Left forelimb (tissue), 1 donor: ENCODE data around the gene GRK1.

Source experiments
- DNase-seq: peaks from one replicate; pipeline ENCODE4 v3.0.0-alpha.2; 2018; ENCODE audit warnings: low spot score

The GRK1 gene

DNA sequence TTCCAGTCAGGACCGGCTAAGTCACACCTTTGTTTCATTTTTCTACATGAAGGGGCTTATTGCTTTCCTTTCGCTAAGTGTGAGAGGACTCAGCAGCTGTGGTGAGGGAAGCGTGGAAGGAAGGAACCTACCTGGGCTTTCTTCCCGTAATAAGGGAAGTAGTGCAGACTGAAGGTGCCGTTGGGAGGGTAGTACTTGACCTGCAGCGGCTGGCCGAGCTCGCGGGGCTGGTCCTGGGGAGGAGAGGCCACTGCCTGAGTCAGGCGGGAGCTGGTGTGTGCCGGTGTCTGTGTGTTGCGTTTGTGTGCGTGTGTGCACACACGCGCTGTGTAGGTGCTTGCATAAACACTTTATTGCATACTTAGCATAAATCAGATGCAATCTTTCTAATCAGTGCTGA lies 16.7 kb upstream of the GRK1 start:
- peak; percentile 28 for DNase-seq

- DNase-seq = peak; percentile 17
Observed at GRCh38 chr13:113650731-113651148, 16.3 kb upstream of the GRK1 start.

- peak; percentile 52 for DNase-seq
Observed at GRCh38 chr13:113651511-113652403, 15.3 kb upstream of the GRK1 start.

DNA sequence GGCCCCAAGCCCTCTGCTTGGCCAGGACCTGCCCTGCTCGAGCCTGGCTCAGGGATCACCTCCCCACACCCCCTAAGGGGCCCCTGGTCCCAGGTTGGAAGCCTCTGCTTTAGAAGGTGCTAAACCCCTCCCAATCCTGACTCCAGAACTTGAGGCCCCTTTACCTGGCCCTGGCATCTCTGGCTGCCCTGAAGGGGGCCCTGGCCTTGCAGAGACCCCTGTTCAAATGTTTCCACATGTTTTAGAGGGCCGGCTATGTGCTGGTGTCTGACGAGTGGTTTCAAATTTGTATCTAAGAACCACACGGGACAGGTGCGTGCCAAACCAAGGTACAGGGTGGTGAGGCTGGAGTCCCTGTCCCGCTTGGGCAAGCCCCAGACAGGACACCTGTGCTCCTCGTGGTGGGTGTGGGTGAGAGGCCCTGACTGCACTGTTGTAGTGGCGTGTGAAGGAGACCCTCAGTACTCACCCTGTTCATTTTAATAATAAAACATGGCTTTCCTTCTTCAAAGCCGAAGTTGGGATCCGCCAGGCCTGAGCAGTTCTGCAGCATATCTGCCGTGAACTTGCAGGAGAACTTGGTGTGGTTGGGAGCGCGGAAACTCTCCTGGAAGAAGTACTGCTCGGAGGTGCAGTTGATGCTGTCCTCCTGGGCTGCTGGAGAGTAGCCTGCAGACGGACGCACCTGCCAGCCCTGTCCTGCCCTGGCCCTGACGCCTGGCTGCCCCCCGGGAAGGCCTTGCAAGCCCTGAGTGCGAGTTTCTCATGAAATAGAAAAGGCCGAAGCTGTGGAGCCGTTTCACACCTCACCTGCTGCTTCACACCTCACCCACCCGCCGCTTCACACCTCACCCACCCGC lies 14.4 kb upstream of the GRK1 start:
- DNase-seq = peak; percentile 26

DNA sequence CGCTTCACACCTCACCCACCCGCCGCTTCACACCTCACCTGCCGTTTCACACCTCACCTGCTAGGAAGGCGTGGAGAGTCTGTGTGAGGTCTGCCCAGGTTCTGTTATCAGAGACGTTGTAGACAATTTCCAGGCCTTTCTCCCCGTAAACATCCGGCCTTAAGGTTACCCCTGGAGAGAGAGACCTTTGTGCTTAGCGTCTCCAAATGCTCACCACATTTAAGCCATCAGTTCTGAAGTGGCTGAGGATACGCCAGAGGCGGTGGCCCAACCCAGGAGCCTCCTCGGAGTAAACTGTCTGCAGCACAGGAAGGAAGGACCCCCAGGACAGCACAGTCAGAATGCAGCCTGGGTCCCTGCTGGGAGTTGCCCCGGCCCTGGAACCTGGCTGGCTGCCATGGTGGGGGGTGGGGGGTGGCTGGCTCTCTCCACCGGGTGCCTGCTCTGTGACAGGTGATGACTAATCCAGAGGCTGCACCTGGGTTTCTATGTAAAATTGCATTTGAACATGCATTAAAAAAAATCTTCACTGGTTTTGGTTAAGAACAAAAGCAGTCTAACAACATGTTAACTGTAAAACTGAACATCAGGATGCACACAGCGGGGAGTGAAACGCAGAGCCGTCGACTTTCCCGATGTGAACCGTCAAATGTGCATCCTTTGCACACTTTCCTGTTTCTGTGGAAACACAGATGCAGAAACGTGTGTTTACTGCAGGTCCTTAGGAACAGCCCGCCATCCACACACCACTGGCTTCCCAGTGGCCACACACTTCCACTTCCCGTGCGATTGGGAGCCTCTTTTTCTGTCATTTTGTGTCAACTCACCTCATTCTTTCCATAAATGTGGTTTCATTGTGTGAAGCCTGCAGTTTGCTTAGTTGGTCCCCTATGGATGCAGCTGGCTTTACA lies 13.5 kb upstream of the GRK1 start:
- peak; percentile 53 for DNase-seq

DNA sequence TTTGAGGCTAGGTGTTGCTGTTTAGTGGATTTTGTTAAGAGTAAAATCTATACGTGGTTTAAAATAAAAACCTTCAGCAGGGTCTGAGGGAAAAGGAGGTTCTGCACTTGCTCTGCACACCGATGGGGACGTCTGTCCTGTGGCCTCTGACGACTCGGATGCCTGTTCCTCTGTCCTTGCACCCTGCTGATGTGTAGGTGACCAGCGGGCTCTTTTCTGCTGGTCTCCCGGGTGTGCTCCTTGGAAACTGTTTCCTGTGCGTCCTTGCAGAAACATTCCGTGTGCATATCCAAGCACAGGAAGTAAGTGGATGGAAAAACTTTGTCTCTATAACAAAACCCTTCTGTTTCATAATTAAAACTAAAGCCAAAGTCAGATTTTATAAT lies 12.9 kb upstream of the GRK1 start:
- peak; percentile 41 for DNase-seq

DNA sequence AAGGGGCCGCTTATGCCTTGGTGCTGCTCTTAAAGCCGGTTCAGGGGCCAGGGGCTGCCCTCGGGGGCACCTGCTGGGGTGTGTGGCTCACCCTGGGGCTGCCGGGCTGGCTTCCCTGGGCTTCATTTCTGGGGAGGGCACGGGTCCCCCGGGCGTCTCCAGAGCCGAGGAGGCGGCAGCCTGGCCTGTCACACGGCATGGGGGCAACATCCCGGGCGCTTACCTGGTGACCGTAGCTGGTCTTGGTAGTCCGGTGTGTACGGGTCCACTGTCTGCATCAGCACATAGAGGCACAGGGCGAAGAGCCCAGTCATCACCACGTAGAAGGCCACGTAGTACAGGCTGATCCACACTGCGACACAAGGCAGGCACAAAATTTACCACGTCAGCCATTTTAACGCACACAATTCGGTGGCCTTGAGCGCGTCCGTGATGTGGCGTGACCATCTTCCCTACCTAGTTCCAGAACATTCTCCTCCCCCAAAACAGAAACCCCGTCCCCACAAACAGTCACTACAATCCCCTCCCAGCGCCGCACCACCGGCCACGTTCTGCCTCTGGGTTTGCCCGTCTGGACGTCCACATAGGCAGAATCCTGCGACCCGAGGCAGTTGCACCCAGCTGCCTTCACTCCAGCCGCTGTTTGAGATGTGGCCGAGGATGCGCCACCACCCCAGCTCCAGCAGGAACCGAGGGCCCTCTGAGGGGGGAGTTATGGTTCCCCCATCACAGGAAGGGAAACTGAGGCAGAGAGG lies 12.3 kb upstream of the GRK1 start:
- DNase-seq = peak; percentile 57

DNA sequence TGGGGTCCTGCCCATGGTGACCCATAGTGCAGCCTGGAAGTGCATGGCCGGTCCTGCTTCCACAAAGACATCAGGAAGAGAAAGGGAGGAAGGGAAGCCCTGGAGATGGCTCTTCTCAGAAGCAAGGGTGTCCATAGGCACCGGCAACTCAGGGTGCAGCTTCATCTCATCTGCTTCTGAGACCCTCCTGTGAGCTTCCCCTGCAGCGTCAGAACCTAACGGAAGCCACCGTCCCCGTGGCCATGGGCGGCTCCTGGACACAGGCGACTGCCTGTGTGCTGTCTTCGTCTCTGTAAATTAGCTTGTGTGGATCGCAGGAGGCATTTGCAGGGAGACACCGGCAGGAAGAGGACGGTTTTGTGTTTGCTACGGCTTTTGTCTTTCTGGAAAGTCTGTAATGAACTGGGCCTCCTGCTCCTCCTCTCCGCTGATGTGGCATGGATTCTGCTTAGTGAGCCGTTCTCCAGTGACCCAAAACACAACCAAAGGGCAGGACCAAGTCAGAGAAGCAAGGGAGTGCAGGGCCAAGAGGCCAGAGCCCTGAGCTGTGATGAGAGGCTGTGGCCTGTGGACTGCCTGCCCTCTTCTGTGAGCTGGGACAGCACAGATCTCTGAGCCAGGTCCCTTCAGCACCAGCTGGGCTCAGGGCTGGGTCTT lies 11.5 kb upstream of the GRK1 start:
- peak; percentile 59 for DNase-seq

DNA sequence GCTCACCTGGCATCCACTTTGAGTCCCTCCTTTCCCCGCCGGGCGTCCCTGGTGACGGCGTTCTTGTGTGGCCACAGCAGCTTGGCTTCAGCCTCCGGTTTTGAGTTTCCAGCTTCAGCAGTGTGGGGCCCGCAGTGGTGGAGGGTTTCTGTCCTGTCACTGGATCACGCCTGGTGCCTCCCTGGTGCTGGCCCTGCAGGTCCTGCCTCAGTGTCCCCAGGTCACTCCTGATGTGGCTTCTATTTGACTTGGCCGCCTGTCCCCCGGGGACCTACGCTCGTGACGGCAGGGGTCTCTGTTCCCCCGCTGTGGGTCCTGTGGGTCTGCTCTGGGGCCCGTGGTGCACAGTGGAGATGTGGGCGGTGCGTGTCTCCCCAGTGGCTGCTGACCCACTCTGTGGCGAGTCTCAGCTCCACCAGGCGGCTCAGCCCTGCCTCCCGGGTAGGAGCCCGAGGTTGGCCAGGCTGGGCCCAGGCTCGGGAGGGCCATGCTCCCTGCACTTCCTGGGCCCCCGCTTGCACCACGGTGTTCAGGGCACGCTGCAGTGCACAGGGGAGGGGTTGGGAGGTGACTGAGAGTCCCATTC lies 10.9 kb upstream of the GRK1 start:
- DNase-seq = peak; percentile 63

DNA sequence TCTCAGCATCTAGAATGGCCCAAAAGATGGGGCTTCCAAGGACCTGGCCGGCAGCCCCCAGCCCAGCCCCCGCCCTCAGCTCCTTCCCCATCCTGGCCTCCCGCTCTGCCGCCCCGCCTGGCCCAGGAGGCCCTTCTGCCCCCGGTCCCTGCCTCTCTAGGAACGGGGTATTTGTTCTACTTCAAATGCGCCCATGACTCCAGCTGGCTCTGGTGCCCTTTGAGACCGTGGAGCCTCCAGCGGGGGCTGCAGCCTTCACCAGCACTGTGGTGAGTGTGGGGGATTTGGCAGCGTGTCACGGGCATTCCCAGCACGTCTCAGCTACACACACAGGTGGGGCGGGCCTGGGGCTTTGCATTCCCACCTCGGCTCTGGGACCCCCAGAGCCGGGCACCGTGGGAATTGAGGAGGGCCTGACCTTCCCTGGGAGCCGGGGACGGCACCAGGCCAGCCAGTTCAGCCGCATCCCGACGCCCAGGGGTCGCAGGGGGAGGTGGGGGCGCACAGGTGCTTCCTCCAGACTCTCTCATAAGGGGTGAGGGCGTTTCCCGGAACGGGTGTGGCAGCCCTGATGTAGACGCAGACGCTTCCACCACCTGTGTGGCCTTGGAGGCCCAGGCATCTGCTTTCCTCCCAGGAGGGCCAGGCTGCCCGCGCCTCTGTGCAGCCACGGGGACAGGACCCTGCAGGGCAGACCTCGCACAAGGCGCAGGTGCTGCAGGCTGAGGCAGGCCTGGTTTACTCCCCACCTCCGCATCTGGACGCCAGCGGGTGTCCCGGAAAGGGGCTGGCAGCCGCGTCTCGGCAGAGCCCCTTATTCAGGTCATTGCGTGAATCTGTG lies 10.0 kb upstream of the GRK1 start:
- peak; percentile 54 for DNase-seq

DNA sequence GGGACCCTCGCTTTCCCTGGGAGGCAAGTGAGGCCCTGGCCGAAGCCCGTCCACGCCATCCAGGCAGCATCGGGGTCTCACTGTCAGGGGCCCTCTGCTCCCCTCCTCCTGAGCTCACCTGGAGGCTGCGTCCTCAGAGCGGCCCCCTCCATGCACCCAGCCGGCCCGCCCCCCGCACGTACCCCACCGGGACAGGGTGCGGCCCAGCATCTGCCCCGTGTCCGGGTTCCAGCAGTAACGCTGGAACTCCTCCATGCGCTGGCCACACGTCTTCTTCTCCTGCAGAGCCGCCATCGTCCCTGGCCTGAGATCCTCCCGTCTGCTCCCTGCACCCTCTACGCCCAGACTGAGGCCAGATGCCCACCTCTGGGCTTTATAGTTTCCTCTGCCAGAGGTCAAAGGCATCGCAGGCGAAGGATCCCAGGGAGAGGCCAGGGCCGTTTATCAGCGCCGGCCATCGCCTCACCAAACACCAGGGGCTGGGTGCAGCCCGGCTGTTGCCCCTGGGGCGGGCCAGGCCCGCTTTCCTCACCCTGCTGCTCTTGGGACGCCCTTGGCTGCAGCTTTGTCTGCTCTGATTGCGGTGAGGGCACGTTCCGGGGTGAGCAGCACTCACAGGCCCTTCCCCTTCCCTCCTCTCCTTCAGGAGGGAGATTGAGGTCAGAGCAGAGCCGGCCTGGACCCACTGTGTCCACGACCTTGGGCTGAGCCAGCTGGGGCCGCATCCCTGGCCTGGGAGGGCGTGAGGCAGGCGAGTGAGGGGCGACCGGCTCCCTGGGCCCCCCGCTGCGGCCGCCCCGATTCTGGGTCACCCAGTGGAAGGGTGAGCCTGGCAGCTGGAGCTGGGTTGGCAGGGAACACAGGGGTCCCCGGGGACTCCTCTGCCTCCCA lies 8.9 kb upstream of the GRK1 start, which contains the start of gene ATP4B:
Gene ATP4B (minus strand): TSS at position 348 of the 891 bp plus-strand sequence. CDS start 54 bp downstream, at position 294.
- peak; percentile 33 for DNase-seq

DNA sequence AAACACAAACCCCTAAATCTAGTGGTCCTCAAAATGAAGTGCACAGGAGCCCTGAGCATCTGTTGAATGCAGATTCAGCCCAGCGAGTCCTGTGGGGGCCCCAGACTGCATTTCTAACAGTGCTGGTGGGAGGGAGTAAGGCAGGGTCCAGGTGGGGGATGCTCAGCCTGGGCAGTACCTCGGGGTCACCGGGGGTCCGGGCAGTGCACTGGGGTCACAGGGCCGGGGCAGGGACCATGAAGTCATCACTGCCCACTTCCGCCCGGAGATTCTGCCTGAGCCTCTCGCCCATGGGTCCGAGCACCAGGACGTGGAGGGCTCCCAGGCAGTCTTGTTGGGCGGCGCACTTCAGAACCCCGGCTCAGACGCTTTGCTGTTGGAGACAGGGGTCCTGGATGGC lies 8.2 kb upstream of the GRK1 start:
- DNase-seq = peak; percentile 33

- no peak for DNase-seq
Observed at GRCh38 chr13:113659337-113659736, 7.7 kb upstream of the GRK1 start.

DNA sequence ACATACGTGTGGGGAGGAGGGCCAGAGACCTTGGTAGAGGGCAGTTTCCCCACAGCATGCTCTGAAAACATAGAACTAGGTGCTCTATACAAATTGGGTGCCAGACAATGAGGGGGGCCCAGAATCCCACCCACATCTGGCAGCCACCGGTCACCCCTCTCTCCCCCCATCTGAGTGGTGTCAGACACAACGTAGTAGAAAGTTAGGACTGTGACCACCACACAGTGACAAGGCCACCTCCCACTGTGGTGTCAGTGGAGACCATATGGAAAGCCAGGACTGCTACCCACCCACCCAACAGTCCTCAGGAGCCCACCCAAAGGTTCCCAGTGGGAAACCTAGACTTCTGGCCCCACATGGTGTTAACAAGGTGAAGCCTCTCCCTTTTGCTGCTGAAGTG lies 7.0 kb upstream of the GRK1 start:
- DNase-seq = peak; percentile 25

DNA sequence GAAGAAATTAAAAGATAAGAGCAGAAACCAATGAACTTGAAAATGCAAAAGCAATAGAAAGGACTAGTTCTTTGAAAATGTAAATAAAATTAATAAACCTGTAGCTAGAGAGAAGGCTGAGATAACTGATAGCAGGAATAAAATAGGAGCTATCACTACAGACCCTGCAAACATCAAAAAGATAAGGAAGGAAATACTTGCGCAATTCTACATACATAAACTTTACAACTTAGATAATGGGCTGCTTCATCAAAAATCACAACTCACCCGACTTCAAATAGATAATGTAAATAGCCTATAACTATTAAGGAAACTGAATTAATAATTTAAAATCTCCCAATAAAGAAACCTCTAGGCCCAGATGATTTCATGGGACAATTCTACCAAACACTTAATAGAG lies 5.5 kb upstream of the GRK1 start:
- DNase-seq = no peak

DNA sequence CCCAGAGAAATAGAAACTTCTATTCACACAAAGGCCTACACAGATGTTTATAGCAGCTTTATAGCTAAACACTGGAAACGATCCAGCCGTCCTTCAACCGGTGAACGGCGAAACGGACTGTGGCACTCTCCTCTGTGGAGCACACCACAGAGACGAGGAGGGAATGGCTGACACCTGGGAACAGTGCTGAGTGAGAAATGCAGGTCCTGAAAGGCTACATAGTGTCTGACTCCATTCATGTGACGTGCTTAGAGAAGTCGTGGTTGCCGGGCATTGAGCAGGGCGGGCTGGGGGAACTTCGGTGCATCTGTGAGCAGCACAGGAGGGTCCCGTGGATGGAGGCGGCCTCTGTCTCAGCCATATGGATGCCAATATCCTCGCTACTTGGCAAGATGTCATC lies 3.1 kb upstream of the GRK1 start:
- peak; percentile 49 for DNase-seq

DNA sequence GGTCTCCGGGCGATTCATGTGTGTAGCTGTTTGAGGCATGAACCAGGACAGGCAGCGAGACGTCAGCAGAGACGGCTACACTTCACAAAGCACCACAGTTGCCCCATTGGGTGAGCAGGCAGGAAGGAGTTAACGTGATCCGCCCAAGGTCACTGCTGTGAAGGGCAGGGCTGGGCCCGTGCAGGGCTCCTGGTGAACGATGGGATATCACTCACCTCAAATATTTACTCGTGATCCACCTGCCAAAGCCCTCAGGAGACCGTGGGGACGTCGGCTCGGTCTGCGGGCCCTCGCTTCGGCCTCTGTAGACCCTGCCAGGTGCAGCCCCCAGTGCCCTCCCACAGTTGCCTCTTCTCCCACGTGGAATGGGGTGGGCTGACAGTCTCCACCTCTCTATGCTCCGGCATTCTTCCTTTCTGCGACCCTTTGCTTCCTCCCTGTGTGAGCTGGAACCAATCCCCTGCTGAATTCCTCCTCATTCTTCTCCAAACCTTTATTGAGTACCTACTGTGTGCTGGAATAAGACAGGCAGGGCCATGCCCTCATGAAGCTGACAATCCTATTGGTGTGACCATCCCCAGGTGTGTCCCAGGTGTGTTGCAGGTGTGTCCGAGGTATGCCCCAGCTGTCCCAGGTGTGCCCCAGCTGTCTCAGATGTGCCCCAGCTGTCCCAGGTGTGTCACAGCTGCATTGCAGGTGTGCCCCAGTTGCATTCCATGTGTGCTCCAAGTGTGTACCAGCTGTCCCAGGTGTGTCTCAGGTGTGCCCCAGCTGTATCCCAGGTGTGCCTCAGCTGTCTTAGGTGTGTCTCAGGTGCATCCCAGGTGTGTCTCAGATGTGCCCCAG lies 2.0 kb upstream of the GRK1 start:
- peak; percentile 63 for DNase-seq
